Activated CD4-positive, alpha-beta T cell treated with anti-CD3 and anti-CD28 coated beads, Interleukin-2, amount 50 U/mL, for 48 hours (primary cell): ENCODE results near the gene KLHL12.
"Not testable (repeated sequence)": the region's sequence is repeated elsewhere in the genome, so short reads cannot be mapped to it uniquely, and the experiment has no call there.

Source experiments
- DNase-seq, 2 experiments: peaks; one replicate each; pipeline ENCODE4 v3.0.0-alpha.2; 2020

Gene KLHL12

GRCh38 chr1:202945483-202945882 lies 18.4 kb upstream of the KLHL12 start:
- DNase-seq: no peak

GRCh38 chr1:202944438-202944921 lies 17.4 kb upstream of the KLHL12 start:
- no peak for DNase-seq

- DNase-seq: no peak
Measured at GRCh38 chr1:202942426-202942825, 15.4 kb upstream of the KLHL12 start.

- DNase-seq: no peak
Measured at GRCh38 chr1:202941372-202941771, 14.3 kb upstream of the KLHL12 start.

GRCh38 chr1:202940561-202940960 lies 13.5 kb upstream of the KLHL12 start:
- DNase-seq: no peak

- no peak for DNase-seq
Measured at GRCh38 chr1:202938287-202938925, 11.4 kb upstream of the KLHL12 start.

- not testable (repeated sequence) for DNase-seq
Measured at GRCh38 chr1:202936409-202936808, 9.4 kb upstream of the KLHL12 start.

- DNase-seq: no peak
Measured at GRCh38 chr1:202935844-202936243, 8.8 kb upstream of the KLHL12 start.

GRCh38 chr1:202934755-202935154 lies 7.7 kb upstream of the KLHL12 start:
- DNase-seq: no peak

GRCh38 chr1:202932476-202932875 lies 5.4 kb upstream of the KLHL12 start:
- no peak for DNase-seq

- DNase-seq: no peak
Measured at GRCh38 chr1:202923533-202923932, 3.5 kb downstream of the KLHL12 start.

GRCh38 chr1:202919615-202920014 lies 7.4 kb downstream of the KLHL12 start:
- DNase-seq: no peak

- DNase-seq: no peak
Measured at GRCh38 chr1:202915146-202915545, 11.9 kb downstream of the KLHL12 start.

- DNase-seq: not testable (repeated sequence)
Measured at GRCh38 chr1:202912476-202912875, 14.6 kb downstream of the KLHL12 start.

- DNase-seq: no peak
Measured at GRCh38 chr1:202909494-202909893, 17.5 kb downstream of the KLHL12 start.

- no peak for DNase-seq
Measured at GRCh38 chr1:202908998-202909397, 18.0 kb downstream of the KLHL12 start.

- DNase-seq: no peak
Measured at GRCh38 chr1:202905331-202905730, 21.7 kb downstream of the KLHL12 start.

GRCh38 chr1:202903808-202904207 lies 23.2 kb downstream of the KLHL12 start:
- DNase-seq: not testable (repeated sequence)

GRCh38 chr1:202901555-202901954 lies 25.5 kb downstream of the KLHL12 start:
- no peak for DNase-seq

- DNase-seq: no peak
Measured at GRCh38 chr1:202892501-202892900, 34.5 kb downstream of the KLHL12 start.

GRCh38 chr1:202890392-202890791 lies 36.6 kb downstream of the KLHL12 start:
- no peak for DNase-seq

GRCh38 chr1:202888531-202889360 lies 38.3 kb downstream of the KLHL12 start, which contains the start of gene RABIF:
TSS of gene RABIF (minus strand) at chr1:202889149. CDS start at chr1:202889098, 51 bp downstream.
- peak; percentile 96 to 97 for DNase-seq

GRCh38 chr1:202888221-202888530 lies 38.9 kb downstream of the KLHL12 start:
- DNase-seq: no peak

GRCh38 chr1:202880961-202881460 lies 46.0 kb downstream of the KLHL12 start:
- no peak for DNase-seq
